Pulmonary artery endothelial cell (primary cell): Measurements from ENCODE around the gene SLC16A11. TPM values are rescaled to one million over a fixed set of nuclear protein-coding genes. Genes with fewer than 3 reads are reported as not detected.

ENCODE experiments used
- total RNA-seq: library from RNA; depleted of rRNA; stranded (reverse); fragments of >200 nt; gene quantifications from 2 replicates; pipeline ENCODE4 v1.2.3, GENCODE V29; 2014

Gene SLC16A11
- total RNA-seq, 1 donor from 2014 or later, result 0.26 TPM

Other genes with a start within 250 kb of the SLC16A11 start
- gene TEKT1, start 212.4 kb downstream of the SLC16A11 start, total RNA-seq, result not detected in 2 replicates
- gene ALOX12, start 48.0 kb downstream of the SLC16A11 start, total RNA-seq, result not detected in 2 replicates
- gene RNASEK, start 31.5 kb downstream of the SLC16A11 start, total RNA-seq, result 54.3 and 60.5 TPM in 2 replicates
- gene BCL6B, start 21.0 kb downstream of the SLC16A11 start, total RNA-seq, result 101 and 117 TPM in 2 replicates
- gene SLC16A13, start 8.1 kb downstream of the SLC16A11 start, total RNA-seq, result 0.92 and 1.4 TPM in 2 replicates
- gene CLEC10A, start 36.2 kb upstream of the SLC16A11 start, total RNA-seq, result 0.07 and 0.14 TPM in 2 replicates
- not detected in 2 replicates for gene ASGR2, start 70.7 kb upstream of the SLC16A11 start, total RNA-seq
- gene ASGR1, start 135.3 kb upstream of the SLC16A11 start, total RNA-seq, result 10.6 and 16.4 TPM in 2 replicates
- gene DLG4, start 175.7 kb upstream of the SLC16A11 start, total RNA-seq, result 11.3 and 12.5 TPM in 2 replicates
- gene ACADVL, start 175.8 kb upstream of the SLC16A11 start, total RNA-seq, result 184 and 219 TPM in 2 replicates
- 35.2 and 40.4 TPM in 2 replicates for gene DVL2, start 190.4 kb upstream of the SLC16A11 start, total RNA-seq
- 47.1 and 49.1 TPM in 2 replicates for gene PHF23, start 195.4 kb upstream of the SLC16A11 start, total RNA-seq
- 101 and 120 TPM in 2 replicates for gene GABARAP, start 198.4 kb upstream of the SLC16A11 start, total RNA-seq
- 28.8 and 30.7 TPM in 2 replicates for gene CTDNEP1, start 207.6 kb upstream of the SLC16A11 start, total RNA-seq
- 38.2 and 42.3 TPM in 2 replicates for gene ELP5, start 208.1 kb upstream of the SLC16A11 start, total RNA-seq
- gene CLDN7, start 218.4 kb upstream of the SLC16A11 start, total RNA-seq, result 20.7 and 26.8 TPM in 2 replicates
- 0.07 and 0.11 TPM in 2 replicates for gene SLC2A4, start 237.6 kb upstream of the SLC16A11 start, total RNA-seq